ENCODE data around the gene WIZ.
"Not testable (repeated sequence)": the region's sequence is repeated elsewhere in the genome, so short reads cannot be mapped to it uniquely, and the experiment has no call there.

The WIZ gene, protein sequence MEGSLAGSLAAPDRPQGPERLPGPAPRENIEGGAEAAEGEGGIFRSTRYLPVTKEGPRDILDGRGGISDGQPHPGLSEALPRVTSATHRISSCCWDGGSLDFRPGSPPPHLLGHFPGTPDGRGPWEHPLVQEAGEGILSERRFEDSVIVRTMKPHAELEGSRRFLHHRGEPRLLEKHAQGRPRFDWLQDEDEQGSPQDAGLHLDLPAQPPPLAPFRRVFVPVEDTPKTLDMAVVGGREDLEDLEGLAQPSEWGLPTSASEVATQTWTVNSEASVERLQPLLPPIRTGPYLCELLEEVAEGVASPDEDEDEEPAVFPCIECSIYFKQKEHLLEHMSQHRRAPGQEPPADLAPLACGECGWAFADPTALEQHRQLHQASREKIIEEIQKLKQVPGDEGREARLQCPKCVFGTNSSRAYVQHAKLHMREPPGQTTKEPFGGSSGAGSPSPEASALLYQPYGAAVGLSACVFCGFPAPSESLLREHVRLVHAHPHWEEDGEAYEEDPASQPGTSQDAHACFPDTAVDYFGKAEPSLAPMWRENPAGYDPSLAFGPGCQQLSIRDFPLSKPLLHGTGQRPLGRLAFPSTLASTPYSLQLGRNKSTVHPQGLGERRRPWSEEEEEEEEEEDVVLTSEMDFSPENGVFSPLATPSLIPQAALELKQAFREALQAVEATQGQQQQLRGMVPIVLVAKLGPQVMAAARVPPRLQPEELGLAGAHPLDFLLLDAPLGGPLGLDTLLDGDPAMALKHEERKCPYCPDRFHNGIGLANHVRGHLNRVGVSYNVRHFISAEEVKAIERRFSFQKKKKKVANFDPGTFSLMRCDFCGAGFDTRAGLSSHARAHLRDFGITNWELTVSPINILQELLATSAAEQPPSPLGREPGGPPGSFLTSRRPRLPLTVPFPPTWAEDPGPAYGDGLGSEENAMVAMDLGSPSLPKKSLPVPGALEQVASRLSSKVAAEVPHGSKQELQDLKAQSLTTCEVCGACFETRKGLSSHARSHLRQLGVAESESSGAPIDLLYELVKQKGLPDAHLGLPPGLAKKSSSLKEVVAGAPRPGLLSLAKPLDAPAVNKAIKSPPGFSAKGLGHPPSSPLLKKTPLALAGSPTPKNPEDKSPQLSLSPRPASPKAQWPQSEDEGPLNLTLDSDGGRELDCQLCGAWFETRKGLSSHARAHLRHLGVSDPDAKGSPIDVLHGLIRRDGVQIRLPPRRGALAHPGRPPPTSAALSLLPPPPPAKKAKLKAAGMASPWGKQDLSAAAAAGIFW (N-terminal part only)

DNA sequence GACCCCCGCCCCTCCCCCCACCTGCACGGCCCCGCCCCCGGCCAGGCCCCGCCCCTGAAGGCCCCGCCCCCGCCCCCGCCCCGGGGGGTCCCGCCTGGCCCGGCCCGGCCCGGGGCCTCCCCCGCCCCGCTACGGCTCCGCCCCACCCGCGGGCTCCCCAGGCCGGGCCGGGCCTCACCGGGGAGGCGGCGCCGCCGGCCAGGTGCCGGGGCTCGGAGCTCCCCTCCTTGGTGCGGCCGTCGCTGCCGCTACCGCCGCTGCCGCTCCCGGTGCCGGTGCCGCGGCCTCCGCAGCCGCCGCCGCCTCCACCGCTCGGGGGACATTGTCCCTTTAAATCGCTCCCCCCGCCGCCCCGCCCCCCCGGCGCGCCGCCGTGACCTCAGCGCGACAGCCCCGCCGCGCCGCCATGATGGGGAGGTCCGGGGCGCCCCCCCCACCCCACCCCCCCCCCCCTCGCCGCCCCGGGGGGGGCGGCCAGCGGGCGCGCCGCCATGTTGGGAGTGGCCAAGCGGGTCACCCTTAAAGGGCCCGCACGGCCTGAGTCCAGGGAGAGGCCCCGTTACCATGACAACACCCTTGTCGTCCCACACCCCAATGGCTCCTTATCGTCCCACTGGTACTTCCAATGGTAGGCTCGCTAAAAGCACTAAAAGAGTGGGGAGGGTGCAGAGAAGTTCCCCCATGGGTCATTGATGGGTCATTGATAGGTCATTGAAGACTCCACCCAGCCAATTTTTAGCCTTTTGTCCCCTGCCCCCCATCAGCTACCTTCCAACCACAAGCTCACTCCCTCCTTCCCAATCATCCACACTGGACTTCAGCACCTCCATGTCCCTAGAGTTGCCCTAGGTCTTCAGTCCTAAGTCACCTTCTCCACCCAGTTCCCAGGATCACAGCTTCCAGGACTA is at the start of gene WIZ:
Gene WIZ (minus strand): TSS at position 337 of the 908 bp plus-strand sequence. CDS start 1,649 bp downstream, outside the sequence.
- DNase-seq: peak; percentile 94

DNA sequence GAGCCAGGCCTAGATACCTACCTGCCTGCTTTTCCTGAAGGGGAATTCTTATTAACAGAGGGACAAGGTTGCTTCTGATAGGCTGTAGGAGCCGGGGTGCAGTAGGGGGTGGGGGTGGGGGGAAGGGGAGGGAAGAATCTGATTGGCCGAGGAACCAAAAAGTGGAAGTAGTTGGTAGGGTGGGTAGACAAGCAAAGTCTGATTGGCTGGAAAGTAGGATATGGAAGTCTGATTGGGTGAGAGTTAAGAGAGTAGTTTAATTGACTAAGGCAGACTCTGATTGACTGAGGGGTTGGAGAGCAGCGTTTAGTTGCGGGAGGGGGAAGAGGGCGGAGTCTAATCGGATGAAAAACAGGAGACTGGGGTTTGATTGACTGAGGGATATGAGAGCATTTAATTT is 49.2 kb upstream of the WIZ start:
- no peak for DNase-seq

DNA sequence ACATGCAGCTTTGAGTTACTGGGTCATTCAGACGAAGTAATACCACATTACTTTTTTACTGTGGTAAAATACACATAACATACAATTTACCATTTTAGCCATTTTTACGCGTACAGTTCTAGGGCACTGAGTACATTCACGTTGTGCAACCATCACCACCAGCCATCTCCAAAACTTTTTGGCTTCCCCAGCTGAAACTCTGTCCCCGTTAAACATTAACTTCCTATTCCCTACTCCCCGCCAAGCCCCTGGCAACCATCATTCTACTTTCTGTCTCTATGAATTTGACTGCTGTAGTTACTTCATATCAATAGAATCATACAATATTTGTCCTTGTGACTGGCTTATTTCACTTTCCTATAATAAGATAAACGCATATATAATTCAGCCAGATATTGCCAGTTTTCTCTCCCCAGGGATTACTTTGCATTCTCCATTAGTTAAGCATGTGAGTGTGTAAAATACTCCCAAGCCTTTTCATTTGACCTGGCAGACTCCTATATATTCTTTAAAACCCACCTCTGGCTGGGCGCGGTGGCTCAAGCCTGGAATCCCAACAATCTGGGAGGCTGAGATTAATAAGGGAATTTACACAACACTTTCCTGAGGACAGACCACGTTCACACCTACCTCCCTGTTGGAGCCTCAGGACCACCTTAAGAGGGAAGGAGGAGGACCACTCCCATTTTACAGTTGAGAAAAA is 48.6 kb upstream of the WIZ start:
- no peak for DNase-seq

DNA sequence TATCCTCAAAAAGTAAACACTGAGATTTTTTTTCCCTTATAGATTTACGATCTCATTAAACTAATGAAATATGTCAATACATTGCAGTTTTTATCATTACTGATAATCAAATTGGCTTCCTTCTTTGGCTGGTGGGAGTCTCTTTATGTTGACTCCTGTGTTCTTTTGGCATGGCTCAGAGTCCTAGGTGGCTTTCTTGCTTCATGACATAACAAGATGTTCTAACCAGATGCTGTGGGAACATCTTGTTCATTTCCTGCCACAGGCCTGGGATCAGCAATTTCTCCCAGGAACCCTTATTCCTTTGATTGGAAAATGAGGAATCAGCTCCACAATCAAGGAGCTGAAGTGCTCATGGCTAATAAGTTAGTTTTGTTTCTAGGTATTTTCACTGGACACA is 45.4 kb upstream of the WIZ start:
- DNase-seq: no peak

DNA sequence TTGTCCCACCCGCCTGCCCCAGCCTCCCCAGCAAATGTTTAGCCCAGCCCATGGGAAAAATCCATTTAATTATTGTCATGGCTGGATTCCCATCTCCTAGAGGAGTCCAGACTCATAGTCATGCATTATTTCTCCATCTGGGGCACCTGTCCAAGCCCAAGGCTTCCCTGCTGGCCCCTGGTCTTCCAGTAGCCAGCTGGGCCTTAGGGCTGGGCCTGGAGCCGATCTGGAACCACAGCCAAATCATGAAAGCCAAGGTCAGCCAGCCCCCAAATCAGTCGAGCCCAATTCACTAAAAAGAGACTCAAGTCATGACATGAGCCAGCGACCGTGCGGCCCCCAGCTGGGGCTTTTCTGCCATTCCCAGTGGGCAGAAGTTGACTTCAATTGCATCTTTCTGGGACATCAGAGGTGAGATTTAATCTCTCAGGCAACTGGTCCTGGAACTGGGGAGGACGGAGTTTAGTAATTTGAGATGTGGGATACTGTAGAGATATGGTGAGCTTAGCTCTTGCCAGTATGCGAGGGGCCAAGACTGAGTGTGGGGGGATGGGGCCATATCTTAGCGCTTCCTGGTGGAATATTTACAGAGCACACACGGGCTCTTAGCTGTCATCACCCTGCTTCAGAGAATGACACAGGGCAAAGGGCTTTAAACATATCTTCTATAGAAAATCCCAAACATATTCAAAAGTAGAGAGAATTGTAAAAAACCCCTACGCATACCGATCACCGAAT is 38.9 kb upstream of the WIZ start:
- no peak for DNase-seq

DNA sequence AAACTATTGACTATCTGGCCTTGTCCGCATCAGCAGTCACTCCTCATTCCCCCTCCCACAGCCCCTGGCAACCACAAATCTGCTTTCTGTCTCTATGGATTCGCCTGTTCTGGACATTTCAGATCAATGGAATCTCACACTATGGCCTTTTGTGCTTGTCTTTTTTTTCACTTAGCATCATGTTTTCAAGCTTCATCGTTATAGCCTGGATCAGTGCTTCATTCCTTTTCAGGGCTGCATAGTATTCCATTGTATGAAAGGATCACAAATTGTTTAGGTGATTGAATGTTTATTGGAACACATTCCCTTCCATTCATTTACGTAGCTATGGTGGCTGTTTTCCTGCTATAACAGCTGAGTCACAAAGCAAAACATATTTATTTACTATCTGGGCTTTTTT is 37.3 kb upstream of the WIZ start:
- DNase-seq: no peak

DNA sequence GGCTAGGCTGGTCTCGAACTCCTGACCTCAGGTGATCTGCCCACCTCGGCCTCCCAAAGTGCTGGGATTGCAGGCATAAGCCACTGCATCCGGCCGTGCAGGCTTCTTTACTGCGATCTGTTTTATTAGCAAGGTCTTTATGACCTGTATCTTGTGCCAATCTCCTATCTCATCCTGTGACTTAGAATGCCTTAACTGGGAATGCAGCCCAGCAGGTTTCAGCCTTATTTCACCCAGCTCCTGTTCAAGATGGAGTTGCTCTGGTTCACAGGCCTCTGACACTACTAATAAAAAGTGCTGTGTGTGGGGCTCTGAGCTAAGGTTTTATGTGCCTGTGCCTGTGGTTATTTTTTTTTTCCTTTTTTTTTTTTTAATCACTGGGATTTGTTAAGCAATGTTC is 36.0 kb upstream of the WIZ start:
- DNase-seq: not testable (repeated sequence)

DNA sequence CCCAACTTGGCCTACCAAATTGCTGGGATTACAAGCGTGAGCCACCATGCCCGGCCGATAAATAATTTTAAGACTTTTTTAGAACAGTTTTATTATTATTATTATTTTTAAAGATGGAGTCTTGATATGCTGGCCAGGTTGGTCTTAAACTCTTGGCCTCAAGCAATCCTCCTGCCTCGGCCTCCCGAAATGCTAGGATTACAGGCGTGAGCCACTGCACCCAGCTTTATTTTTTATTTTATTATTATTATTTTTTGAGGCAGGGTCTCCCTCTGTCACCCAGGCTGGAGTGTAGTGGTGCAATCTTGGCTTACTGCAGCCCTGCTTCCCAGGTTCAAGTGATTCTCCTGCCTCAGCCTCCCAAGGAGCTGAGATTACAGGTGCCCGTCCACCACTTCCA is 31.2 kb upstream of the WIZ start:
- not testable (repeated sequence) for DNase-seq

DNA sequence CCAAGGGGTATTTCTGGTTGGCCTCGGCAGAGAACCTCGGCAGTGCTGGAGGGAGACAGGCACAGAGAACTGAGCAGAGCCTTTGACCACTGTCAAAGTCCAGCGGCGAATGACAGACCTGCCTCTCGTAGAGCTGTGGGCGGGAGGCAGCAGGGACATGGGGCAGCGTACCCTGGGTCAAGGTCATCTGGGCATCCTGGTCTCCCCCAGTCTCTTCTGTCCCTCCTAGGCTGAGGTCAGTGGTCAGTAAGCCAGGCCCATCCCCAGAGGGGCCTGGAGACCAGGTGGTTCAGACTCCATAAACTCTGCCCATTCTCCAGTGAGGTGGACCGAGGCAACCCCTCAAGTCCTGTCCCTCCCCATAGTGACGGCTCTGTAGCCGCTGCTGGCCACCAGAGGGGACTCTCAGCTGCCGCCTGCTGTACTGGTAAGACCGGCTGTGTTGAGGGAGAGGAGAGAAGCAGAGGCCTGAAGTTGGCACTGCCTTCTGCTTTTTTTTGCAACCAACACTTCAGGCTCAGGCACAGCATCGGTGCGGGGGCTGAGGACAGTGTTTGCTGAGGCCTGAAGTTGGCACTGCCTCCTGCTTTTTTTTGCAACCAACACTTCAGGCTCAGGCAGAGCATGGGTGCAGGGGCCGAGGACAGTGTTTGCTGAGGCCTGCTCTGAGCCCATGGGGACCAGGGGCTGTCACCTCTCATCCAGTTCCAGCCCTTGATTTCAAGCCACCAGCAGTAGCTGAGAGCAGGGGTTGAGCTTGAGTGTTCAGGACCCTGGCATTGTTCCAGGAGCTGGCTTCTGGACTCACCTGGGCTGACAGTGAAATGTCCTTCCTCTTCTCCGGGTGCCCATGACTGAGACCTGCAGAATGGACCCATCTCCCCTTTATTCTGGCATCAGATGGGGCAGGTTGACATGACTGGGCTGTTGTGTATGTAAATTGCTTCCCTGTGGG is 29.9 kb upstream of the WIZ start, which contains the start of gene PGLYRP2:
Gene PGLYRP2 (minus strand): TSS at position 111 of the 955 bp plus-strand sequence. CDS start 130 bp downstream, outside the sequence.
- no peak for DNase-seq

DNA sequence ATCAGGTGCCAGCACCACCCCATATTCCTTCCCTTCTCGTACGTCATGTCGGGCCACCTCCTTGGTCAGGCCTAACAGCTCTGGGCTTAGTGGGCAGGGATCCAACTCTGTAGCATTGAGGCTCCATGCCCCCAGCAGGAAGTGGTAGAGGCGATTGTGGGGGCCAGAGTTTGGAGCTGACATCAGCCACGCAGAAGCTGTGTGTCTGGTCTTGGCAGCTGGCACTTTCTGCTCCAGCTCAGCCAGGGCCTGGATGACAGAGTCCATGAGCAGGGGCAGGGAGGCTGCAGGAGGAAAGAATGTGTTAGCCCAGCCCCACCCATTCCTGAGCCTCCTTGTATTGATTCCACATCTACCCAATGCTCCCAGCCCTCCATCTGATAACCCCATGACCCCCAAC is 26.6 kb upstream of the WIZ start:
- no peak for DNase-seq

DNA sequence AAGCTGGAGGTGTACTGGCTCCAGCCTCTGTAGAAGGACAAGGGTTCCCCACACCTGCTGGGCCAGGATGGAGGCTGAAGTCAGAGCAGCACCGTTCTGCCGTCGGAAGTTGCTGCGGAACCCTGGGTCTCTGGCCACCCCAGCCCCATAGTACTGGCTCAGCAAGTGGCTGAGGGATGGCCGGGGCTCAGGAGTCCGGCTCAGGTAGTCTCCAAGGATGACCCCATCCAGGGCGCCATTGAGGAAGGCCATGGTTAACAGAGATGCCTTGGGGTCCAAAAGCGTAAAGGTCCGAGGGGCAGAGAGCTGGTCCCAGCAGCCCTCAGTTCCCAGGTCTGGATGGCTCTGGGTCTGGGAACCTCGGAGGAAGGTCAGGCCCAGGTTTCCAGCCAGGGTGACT is 25.9 kb upstream of the WIZ start:
- DNase-seq: no peak

DNA sequence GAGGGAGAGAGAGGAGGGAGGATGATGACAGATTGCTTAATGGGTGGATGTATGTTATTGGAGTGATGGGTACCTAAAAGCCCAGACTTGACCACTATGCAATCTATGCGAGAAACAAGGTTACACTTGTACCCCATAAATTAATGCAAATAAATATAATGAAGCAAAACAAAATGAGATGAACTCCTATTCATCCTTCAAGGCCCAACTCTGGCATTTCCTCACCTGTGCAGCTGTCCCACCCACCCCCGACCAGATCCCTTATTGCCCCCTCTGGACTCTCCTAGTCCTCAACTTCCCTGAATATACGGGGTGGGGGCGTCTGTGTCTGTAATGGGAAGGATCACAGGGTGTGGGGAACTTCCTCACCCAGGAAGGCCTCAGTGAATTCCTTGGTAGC is 25.4 kb upstream of the WIZ start:
- no peak for DNase-seq

DNA sequence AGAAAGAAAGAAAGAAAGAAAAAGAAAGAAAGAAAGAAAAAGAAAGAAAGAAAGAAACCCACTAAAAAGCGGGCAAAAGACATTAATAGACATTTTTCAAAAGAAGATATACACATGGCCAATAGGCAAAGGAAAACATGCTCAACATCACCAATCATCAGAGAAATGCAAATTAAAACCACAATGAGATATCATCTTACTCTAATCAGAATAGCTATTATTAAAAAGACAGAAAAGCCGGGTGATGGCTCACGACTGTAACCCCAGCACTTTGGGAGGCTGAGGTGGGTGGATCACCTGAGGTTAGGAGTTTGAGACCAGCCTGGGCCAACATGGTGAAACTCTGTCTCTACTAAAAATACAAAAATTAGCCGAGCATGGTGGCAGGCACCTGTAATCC is 24.1 kb upstream of the WIZ start:
- not testable (repeated sequence) for DNase-seq

DNA sequence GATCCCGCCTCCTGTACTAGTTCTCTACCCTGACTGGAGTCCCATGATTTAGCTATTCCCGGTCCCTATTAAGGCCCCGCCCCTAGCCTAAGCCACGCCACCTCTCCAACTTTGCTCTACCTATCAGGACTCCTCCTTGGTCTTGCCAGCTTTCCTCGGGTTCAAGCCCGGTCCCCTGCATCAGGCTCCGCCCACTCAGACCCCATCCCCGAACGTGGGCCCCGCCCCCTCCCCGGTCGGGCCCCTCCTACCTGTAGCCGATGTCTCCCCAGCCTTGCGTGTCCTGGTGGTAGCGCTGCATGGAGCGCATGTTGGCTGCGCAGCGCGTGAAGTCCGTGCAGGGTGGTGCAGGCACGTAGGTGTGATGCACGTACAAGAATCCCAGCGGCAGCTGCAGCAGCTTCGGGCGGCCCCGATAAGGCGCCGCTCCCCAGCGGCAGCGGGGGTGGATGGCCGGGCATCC is 21.9 kb upstream of the WIZ start:
- DNase-seq: no peak

DNA sequence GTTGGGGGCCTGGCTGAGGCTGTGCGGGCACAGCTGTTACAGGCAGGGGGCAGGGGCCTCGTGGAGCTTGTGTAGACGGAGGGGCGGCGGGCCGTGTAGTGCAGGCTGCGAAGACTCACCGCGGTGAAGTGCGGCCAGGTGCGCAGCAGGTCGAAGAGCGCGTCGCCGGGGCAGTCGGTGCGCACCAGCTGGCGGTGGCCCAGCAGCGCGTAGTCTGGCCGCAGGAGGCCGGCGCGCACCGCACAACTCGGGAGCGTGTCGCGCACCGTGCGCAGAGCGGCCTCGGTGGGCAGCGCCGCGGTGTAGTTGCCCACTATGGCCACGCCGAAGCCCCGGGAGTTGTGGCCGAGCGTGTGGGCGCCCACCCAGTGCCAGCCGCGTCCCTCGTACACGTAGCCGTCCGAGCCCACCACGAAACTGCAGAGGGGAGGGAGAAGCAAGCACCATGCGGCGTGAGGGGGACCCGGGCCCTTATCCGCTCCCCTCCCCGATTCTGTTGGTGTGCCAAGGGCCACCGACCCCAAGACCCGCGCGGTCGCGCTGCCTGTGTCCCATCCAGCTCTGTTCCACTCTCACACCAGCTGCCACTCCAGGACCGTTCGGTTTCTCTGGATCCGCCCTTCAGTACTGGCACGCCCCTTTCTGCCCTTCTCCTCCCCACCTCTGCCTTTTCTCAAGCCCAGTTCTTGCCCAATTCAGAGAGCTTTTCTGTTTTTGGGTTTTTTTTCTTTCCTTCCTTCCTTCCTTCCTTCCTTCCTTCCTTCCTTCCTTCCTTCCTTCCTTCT is 19.9 kb upstream of the WIZ start:
- peak; percentile 71 for DNase-seq

DNA sequence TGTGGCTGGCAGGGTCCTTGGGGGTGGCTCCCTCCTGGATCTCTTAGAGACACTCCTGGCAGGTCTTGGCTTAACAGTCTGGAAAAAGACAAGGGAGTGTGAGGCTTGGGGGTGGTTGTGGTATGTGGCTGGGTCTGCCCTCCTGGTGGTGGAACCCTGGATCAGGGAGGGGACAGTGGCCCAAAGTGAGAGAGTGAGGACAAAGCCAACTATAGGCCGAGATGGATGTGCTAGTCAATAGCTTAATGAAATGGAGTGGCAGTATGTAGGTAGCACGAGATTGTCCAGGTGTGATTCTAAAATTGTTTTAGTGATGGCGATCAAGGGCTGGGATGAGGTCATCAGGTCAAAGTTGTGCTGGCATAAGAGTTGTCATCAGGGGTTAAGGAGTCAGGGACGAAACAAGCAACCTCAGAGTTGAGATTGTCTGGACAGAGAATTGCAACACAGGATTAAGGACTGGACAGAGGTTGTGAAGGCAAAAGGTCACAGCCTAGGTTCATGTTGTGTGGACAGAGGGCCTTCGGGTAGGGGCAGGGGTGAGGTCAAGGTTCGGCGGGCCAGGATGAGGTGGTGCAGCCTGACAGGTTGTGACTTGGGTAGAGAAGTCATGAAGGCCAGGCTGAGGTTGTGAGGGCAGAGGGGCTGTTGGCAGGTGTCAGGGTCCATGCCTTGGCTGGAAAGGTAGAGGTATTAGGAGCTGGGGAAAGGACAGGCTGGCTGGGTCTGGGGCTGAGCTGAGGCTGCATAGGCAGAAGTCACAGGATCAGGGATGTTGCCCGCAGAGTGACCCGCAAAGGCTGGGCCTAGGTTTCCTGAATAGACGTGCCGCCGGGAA is 19.1 kb upstream of the WIZ start:
- no peak for DNase-seq

DNA sequence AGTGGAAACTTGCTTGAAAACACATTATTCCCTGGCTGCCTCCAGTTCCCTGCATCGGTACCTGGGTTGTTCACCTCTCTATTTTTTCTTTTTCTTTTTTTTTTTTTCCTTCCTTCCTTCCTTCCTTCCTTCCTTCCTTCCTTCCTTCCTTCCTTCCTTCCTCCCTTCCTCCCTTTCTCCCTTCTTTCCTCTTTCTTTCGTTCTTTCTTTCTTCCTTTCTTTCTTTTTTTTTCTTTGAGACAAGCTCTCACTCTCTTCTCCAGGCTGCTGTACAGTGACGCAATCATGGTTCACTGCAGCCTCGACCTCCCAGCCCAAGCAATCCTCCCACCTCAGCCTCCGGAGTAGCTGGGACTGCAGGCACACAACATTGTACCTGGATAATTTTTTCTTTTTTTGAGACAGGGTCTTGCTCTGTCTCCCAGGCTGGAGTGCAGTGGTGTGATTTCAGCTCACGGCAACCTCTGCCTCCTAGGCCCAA is 18.0 kb upstream of the WIZ start:
- no peak for DNase-seq

Measured in activated CD8-positive, alpha-beta memory T cell treated with anti-CD3 and anti-CD28 coated beads for 24 hours (primary cell).